Endodermal cell (in vitro differentiated cells): ENCODE data around the gene PSAPL1. TPM values are rescaled to one million over a fixed set of nuclear protein-coding genes. Genes with fewer than 3 reads are reported as not detected.

Source experiments
- DNase-seq: peaks from one replicate; pipeline ENCODE4 v3.0.0-alpha.2; 2017
- H3K27ac ChIP-seq: 2 replicates; pipeline ENCODE4 v1.5.1; 2013; ENCODE audit warnings: mild to moderate bottlenecking, low read depth, low read length, moderate library complexity
- H3K27me3 ChIP-seq: 2 replicates; pipeline ENCODE4 v1.6.1; 2013; ENCODE audit warnings: mild to moderate bottlenecking, low read length, moderate library complexity; ENCODE audit not compliant: insufficient read depth, control insufficient read depth, poor library complexity, severe bottlenecking
- H3K36me3 ChIP-seq: 2 replicates; pipeline ENCODE4 v1.7.0; 2013; ENCODE audit warnings: mild to moderate bottlenecking, low read length, moderate library complexity; ENCODE audit not compliant: control insufficient read depth, insufficient read depth
- H3K4me1 ChIP-seq: one replicate; pipeline ENCODE4 v1.7.0; 2013; ENCODE audit warnings: low read length; ENCODE audit not compliant: control insufficient read depth, insufficient read depth
- H3K4me3 ChIP-seq: 2 replicates; pipeline ENCODE4 v1.5.1; 2013; ENCODE audit warnings: mild to moderate bottlenecking, low read length, moderate library complexity
- H3K9ac ChIP-seq: 2 replicates; pipeline ENCODE4 v1.6.1; 2013; ENCODE audit warnings: mild to moderate bottlenecking, low read length, moderate library complexity; ENCODE audit not compliant: poor library complexity, severe bottlenecking; ENCODE audit errors: extremely low read depth
- H3K9me3 ChIP-seq: 2 replicates; pipeline ENCODE4 v1.6.1; 2013; ENCODE audit warnings: mild to moderate bottlenecking, low read length, moderate library complexity; ENCODE audit not compliant: control insufficient read depth
- H3K27ac Mint-ChIP-seq: 2 replicates; pipeline ENCODE4 v1.8.0; 2020; ENCODE audit warnings: mixed read lengths
- H3K27me3 Mint-ChIP-seq: 2 replicates; pipeline ENCODE4 v1.8.0; 2021; ENCODE audit warnings: mild to moderate bottlenecking, mixed read lengths; ENCODE audit not compliant: insufficient read depth
- H3K36me3 Mint-ChIP-seq: 2 replicates; pipeline ENCODE4 v1.8.0; 2020; ENCODE audit warnings: low read depth, mixed read lengths
- H3K4me1 Mint-ChIP-seq: 2 replicates; pipeline ENCODE4 v1.8.0; 2020; ENCODE audit warnings: mixed read lengths
- H3K4me3 Mint-ChIP-seq: 2 replicates; pipeline ENCODE4 v1.8.0; 2020; ENCODE audit warnings: mild to moderate bottlenecking, moderate library complexity, mixed read lengths
- H3K9me3 Mint-ChIP-seq: 2 replicates; pipeline ENCODE4 v1.8.0; 2020; ENCODE audit warnings: mild to moderate bottlenecking, mixed read lengths
- CTCF ChIP-seq: fragments of 200-600 bp; sonication (generic); conservative IDR thresholded peaks from 2 replicates; pipeline ENCODE4 v1.5.0; 2021; ENCODE audit warnings: antibody characterized with exemption, mild to moderate bottlenecking
- WGBS, 2 experiments: methylation state at CpG; one replicate each; pipeline versions ENCODE4 v1.1.5 to v1.1.7; 2013; ENCODE audit warnings: missing lambda C conversion rate in 2 of 2, mixed read lengths in 1 of 2; ENCODE audit not compliant: insufficient coverage in 1 of 2, insufficient read length in 1 of 2; 5-methylcytosine and 5-hydroxymethylcytosine counted together
- total RNA-seq, 2 donors: library from RNA; stranded (reverse); fragmentation: NEBNext Ultra II Directional in 1 of 2; extraction: Animal tissue kit (Norgen Biotek cat#: 25700) in 1 of 2; gene quantifications; 2 replicates in 1 of 2; 3 replicates in 1 of 2; pipeline ENCODE4 v1.2.1, GENCODE V29; 2021

PSAPL1 gene
- total RNA-seq, 2 donors from 2014 or later: 0.13 to 0.24 TPM

DNA sequence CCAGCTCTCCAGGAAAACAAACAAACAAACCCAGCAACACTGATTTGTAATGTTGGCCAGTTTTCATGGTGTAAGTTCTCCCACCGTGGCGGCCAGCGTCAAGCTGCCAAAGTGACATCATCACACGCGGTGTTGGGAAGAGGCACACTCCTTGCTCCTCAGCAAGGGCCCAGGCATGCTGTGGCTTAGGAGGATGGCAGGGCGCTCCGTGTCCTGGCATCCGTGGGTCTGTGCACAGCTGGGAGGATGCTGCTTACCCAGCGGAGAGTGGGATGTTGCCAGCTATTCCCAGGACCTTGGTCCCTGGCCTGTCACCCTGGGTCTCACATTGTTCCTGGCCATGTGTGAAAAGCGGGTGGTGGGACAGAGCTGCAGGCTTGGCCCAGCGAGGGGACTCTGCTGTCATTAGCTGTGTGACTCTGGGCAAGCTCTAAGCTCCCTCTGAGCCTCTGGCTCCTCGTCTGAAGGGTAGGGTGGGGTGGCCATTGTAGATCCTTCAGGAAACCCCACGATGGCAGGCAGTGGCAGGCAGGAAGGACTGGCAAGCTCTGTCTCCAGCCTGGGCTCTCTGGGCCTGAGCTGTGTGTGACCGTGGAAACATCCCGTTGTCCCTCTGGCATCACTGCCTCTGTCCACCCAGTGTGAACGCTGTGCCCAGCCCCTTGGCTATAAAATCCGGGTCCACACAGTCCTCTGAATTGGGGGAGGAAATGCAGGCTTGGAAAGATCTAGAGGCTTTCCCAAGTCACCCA, 10.8 kb downstream of the PSAPL1 start:
- 86 to 87% methylated on average over 10 to 17 of the region's 17 CpGs for WGBS, 2 experiments
- Mint-ChIP-seq H3K36me3 (no peaks in the 10 kb centered on the region), H3K27ac (no peak overlapping the region), H3K27me3 (peaks cover 5% of the 10 kb centered on the region), H3K4me1 (peaks cover 13% of the 10 kb centered on the region), H3K4me3 (no peak overlapping the region), H3K9me3 (no peaks in the 10 kb centered on the region)
- TF ChIP-seq CTCF: no peak
- no peak overlapping the region for H3K4me3 ChIP-seq
- H3K9ac ChIP-seq: no peak overlapping the region
- no peaks in the 10 kb centered on the region for H3K9me3 ChIP-seq
- no peaks in the 10 kb centered on the region for H3K27me3 ChIP-seq
- no peaks in the 10 kb centered on the region for H3K36me3 ChIP-seq
- peak; percentile 54 for DNase-seq
- H3K4me1 ChIP-seq: no peaks in the 10 kb centered on the region
- no peak overlapping the region for H3K27ac ChIP-seq

DNA sequence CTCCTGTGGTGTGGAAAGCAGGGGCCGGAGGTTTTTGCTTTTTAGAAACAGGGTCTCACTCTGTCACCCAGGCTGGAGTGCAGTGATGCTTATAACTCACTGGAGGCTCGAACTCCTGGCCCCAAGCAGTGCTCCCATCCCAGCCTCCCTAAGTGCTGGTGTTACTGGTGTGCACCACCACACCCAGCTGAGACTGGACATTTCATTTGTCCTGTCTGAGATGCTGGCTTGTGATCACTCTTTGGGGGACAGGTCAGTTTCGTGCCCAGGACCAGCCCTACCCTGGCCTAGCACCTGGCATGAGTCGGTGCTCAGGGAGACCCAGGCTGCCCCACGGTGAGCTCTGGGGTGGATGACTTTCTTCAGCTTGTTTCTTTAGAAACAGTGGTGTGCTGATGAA, 11.3 kb downstream of the PSAPL1 start:
- Histone ChIP-seq H3K9ac (no peak overlapping the region), H3K27me3 (no peaks in the 10 kb centered on the region), H3K4me1 (no peaks in the 10 kb centered on the region), H3K4me3 (no peak overlapping the region), H3K27ac (no peak overlapping the region), H3K36me3 (no peaks in the 10 kb centered on the region), H3K9me3 (no peaks in the 10 kb centered on the region)
- peaks cover under 1% of the 10 kb centered on the region for H3K9me3 Mint-ChIP-seq
- H3K4me1 Mint-ChIP-seq: peaks cover 11% of the 10 kb centered on the region
- no peak overlapping the region for H3K27ac Mint-ChIP-seq
- no peak for DNase-seq
- TF ChIP-seq CTCF: no peak
- no peaks in the 10 kb centered on the region for H3K36me3 Mint-ChIP-seq
- no peak overlapping the region for H3K4me3 Mint-ChIP-seq
- H3K27me3 Mint-ChIP-seq: peaks cover 5% of the 10 kb centered on the region
- WGBS, 2 experiments: 75 to 82% methylated on average over 3 to 5 of the region's 5 CpGs

DNA sequence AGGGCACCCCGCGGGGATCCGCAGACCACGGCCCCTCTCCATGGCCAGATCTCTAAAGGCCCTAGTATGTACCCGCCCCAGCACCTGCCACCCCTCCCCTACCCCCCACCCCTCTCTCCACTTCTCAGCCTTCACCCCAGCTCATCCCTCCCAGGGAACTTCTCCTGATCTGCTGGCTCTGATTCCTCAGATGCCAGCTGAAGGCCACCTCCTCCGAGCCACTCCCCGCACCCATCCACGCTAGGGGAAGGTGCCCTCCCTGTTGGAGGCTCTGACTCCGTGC, 11.9 kb downstream of the PSAPL1 start:
- Mint-ChIP-seq H3K27ac (no peak overlapping the region), H3K36me3 (no peaks in the 10 kb centered on the region), H3K9me3 (peaks cover 6% of the 10 kb centered on the region), H3K27me3 (peaks cover 10% of the 10 kb centered on the region), H3K4me3 (no peak overlapping the region), H3K4me1 (peaks cover 7% of the 10 kb centered on the region)
- Histone ChIP-seq H3K9me3 (no peaks in the 10 kb centered on the region), H3K9ac (no peak overlapping the region), H3K36me3 (no peaks in the 10 kb centered on the region), H3K27ac (no peak overlapping the region), H3K27me3 (no peaks in the 10 kb centered on the region), H3K4me1 (no peaks in the 10 kb centered on the region), H3K4me3 (no peak overlapping the region)
- 86 to 94% methylated on average over 3 to 9 of the region's 9 CpGs for WGBS, 2 experiments
- no peak for TF ChIP-seq CTCF
- DNase-seq: no peak
